Vagina (tissue), 2 donors: ENCODE data around the gene SPOCK3.

Experiments
- POLR2A ChIP-seq, 2 donors: fragments of 450-650 bp; IDR thresholded peaks; one replicate each; pipeline ENCODE4 v1.6.1; 2017; ENCODE audit warnings: antibody characterized with exemption in 2 of 2, mild to moderate bottlenecking in 2 of 2, moderate library complexity in 2 of 2
- POLR2AphosphoS5 ChIP-seq, 2 donors: sonication (generic); formaldehyde crosslinking; IDR thresholded peaks; one replicate each; pipeline ENCODE4 v1.9.0; 2017; ENCODE audit warnings: antibody characterized with exemption in 2 of 2, mild to moderate bottlenecking in 2 of 2, low read depth in 1 of 2; ENCODE audit not compliant: insufficient read depth in 1 of 2
- TF ChIP-seq, protein P1 (sequence below), 3 experiments: fragments of 450-650 bp in 2 of 3; fragments of 200-600 bp in 1 of 3; sonication (generic) in 1 of 3; IDR thresholded peaks; one replicate each; pipeline ENCODE4 v1.5.1; 2017 to 2019; ENCODE audit warnings: antibody characterized with exemption in 3 of 3, mild to moderate bottlenecking in 2 of 3, moderate library complexity in 2 of 3

DNA sequence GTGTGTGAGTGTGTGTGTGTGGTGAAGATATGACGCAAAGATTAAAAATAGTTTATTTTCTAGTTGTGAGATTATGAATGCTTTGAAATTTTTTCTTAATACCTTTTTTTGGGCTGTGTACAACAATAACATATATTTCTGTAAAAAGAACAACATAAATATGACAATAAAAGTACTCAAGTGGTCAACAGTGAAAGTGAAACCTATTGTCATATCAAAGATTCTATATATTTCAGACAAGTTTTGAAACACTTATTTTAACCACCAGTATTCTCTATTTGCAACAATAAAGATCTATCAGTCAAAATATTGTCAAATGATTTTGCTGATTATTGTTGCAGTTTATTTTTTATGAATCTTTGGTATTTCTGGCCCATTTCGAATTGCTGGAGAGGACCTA lies 98.0 kb downstream of the SPOCK3 start:
- TF ChIP-seq, protein P1, sequence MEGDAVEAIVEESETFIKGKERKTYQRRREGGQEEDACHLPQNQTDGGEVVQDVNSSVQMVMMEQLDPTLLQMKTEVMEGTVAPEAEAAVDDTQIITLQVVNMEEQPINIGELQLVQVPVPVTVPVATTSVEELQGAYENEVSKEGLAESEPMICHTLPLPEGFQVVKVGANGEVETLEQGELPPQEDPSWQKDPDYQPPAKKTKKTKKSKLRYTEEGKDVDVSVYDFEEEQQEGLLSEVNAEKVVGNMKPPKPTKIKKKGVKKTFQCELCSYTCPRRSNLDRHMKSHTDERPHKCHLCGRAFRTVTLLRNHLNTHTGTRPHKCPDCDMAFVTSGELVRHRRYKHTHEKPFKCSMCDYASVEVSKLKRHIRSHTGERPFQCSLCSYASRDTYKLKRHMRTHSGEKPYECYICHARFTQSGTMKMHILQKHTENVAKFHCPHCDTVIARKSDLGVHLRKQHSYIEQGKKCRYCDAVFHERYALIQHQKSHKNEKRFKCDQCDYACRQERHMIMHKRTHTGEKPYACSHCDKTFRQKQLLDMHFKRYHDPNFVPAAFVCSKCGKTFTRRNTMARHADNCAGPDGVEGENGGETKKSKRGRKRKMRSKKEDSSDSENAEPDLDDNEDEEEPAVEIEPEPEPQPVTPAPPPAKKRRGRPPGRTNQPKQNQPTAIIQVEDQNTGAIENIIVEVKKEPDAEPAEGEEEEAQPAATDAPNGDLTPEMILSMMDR (IDR thresholded peaks at IDR 0.05), result no peak
- no peak for TF ChIP-seq POLR2A (IDR thresholded peaks at IDR 0.05)
- TF ChIP-seq POLR2AphosphoS5 (IDR thresholded peaks at IDR 0.05; ENCODE audit: insufficient read depth in 1 of 2, low read depth in 1 of 2), result no peak
